HEK293 (cell line): Measurements from ENCODE around the gene CEMP1.

Source experiments
- BCL6B ChIP-seq: fragments of 450-650 bp; formaldehyde crosslinking; IDR thresholded peaks from 2 replicates; pipeline ENCODE4 v1.5.1; 2017; ENCODE audit warnings: missing biosample characterization, missing genetic modification characterization
- CTCF ChIP-seq: fragments of 450-650 bp; formaldehyde crosslinking; IDR thresholded peaks from 2 replicates; pipeline ENCODE4 v1.5.1; 2016; ENCODE audit warnings: missing biosample characterization, missing genetic modification characterization
- MZF1 ChIP-seq: fragments of 450-650 bp; formaldehyde crosslinking; IDR thresholded peaks from 2 replicates; pipeline ENCODE4 v1.5.1; 2017; ENCODE audit warnings: missing biosample characterization, missing genetic modification characterization, borderline replicate concordance
- ZBTB49 ChIP-seq: fragments of 450-650 bp; formaldehyde crosslinking; IDR thresholded peaks from 2 replicates; pipeline ENCODE4 v1.5.1; 2016; ENCODE audit warnings: missing biosample characterization, missing genetic modification characterization, low read depth
- ZNF18 ChIP-seq: fragments of 450-650 bp; formaldehyde crosslinking; IDR thresholded peaks from 2 replicates; pipeline ENCODE4 v1.5.1; 2016; ENCODE audit warnings: missing biosample characterization, missing genetic modification characterization
- ZNF24 ChIP-seq: fragments of 450-650 bp; formaldehyde crosslinking; IDR thresholded peaks from 2 replicates; pipeline ENCODE4 v1.5.1; 2016; ENCODE audit warnings: missing biosample characterization, missing genetic modification characterization
- ZNF624 ChIP-seq: fragments of 450-650 bp; formaldehyde crosslinking; IDR thresholded peaks from 2 replicates; pipeline ENCODE4 v1.5.1; 2017; ENCODE audit warnings: missing biosample characterization, missing genetic modification characterization
- ZNF629 ChIP-seq: fragments of 450-650 bp; formaldehyde crosslinking; IDR thresholded peaks from 2 replicates; pipeline ENCODE4 v1.5.1; 2017; ENCODE audit warnings: missing biosample characterization, missing genetic modification characterization

- TF ChIP-seq CTCF (no peak), ZNF629 (tag by site-specific recombination) (no peak), ZBTB49 (tag by site-specific recombination) (no peak), ZNF24 (tag by site-specific recombination) (no peak), BCL6B (tag by site-specific recombination) (no peak), ZNF18 (tag by site-specific recombination) (no peak), MZF1 (no peak), ZNF624 (tag by site-specific recombination) (no peak)
These were observed 31.2 kb downstream of the CEMP1 start for GRCh38 chr16:2499890-2500429.
